ENCODE data around the gene NOL4L. TPM values are rescaled to one million over a fixed set of nuclear protein-coding genes. Genes with fewer than 3 reads are reported as not detected.

The NOL4L gene
- polyA plus RNA-seq, 3 donors = 1.1 to 30.9 (median 2.8) TPM

DNA sequence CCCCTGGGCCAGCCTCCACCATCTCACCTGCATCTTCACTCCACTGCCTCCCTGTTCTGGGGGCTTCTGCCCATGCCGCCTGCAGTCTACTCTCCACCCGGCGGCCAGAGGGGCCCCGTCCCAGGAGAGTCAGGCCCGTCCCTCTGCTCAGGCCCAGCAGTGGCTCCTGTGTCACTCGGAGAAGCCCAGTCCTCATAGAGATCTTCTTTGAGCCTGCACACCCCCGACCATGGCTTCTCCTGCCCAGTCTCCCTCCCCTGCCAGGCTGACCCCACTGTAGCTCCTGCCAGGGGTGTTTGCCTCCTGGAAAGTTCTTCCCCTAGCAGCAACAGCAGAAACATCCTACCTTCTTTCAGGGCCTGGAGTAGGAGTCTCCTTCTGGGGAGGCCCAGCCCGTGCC, 22.2 kb upstream of the NOL4L start:
- no peak for DNase-seq
- Mint-ChIP-seq H3K27ac (no peak overlapping the region), H3K9me3 (no peaks in the 10 kb centered on the region), H3K27me3 (ENCODE audit: low read depth in 3 of 3) (peaks cover 0 to 9% (median 2%) of the 10 kb centered on the region in 3 donors), H3K4me1 (peaks cover 24% of the 10 kb centered on the region), H3K36me3 (peaks cover 4 to 6% of the 10 kb centered on the region in 2 donors), H3K4me3 (no peak overlapping the region)
- TF ChIP-seq, protein P1, sequence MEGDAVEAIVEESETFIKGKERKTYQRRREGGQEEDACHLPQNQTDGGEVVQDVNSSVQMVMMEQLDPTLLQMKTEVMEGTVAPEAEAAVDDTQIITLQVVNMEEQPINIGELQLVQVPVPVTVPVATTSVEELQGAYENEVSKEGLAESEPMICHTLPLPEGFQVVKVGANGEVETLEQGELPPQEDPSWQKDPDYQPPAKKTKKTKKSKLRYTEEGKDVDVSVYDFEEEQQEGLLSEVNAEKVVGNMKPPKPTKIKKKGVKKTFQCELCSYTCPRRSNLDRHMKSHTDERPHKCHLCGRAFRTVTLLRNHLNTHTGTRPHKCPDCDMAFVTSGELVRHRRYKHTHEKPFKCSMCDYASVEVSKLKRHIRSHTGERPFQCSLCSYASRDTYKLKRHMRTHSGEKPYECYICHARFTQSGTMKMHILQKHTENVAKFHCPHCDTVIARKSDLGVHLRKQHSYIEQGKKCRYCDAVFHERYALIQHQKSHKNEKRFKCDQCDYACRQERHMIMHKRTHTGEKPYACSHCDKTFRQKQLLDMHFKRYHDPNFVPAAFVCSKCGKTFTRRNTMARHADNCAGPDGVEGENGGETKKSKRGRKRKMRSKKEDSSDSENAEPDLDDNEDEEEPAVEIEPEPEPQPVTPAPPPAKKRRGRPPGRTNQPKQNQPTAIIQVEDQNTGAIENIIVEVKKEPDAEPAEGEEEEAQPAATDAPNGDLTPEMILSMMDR (IDR thresholded peaks at IDR 0.05) = no peak
- H3K79me2 ChIP-seq (ENCODE audit: insufficient read depth, low read length) = no peaks in the 10 kb centered on the region
- 99% methylated on average over 8 of the region's 8 CpGs for WGBS (ENCODE audit: insufficient coverage)
- no peaks in the 10 kb centered on the region for H4K20me1 ChIP-seq (ENCODE audit: insufficient read depth, low read length)
- H3K27me3 ChIP-seq (ENCODE audit: control insufficient read depth in 2 of 2, insufficient read depth in 2 of 2, low read length in 2 of 2) = no peaks in the 10 kb centered on the region
- intact Hi-C loops (cut with micrococcal nuclease) = no loop called here
- H3K36me3 ChIP-seq (replicated peaks in 1 of 2; ENCODE audit: control insufficient read depth in 1 of 2, insufficient read depth in 2 of 2, low read length in 2 of 2) = no peaks in the 10 kb centered on the region
- H3K27ac ChIP-seq (ENCODE audit: low read depth in 1 of 2, low read length in 2 of 2) = no peak overlapping the region
- H3K4me3 ChIP-seq (replicated peaks in 1 of 3; ENCODE audit: low read depth in 2 of 3, low read length in 3 of 3) = no peak overlapping the region
- peaks cover 48 to 53% of the 10 kb centered on the region in 2 donors for H3K4me1 ChIP-seq (ENCODE audit: control insufficient read depth in 1 of 2, insufficient read depth in 2 of 2, low read length in 2 of 2)
- no peak overlapping the region for H2AFZ ChIP-seq (ENCODE audit: insufficient read depth, low read depth, low read length, poor library complexity, severe bottlenecking)
- no peak overlapping the region for H3K9ac ChIP-seq (ENCODE audit: insufficient read depth, low read length, poor library complexity, severe bottlenecking)
- no peak overlapping the region for H3K4me2 ChIP-seq (replicated peaks; ENCODE audit: extremely low read depth, low read length, poor library complexity, severe bottlenecking)
- H3K9me3 ChIP-seq (replicated peaks in 1 of 2; ENCODE audit: control insufficient read depth in 1 of 2, insufficient read depth in 1 of 2, low read length in 2 of 2) = no peaks in the 10 kb centered on the region

DNA sequence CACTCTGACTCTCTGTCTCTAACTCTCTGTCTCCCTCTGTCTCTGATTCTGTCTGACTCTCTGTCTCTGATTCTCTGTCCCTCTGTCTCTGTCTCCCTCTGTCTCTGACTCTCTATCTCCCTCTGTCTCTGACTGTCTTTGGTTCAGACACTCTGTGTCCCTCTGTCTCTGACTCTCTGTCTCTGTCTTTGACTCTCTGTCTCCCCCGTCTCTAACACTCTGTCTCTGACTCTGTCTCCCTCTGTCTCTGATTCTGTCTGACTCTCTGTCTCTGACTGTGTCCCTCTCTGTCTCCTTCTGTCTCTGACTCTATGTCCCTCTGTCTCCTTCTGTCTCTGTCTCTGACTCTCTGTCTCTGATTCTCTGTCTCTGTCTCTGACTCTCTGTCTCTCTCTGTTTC, 21.7 kb upstream of the NOL4L start:
- 100% methylated on average over 1 of the region's 1 CpG for WGBS (ENCODE audit: insufficient coverage)
- Mint-ChIP-seq H3K27ac (no peak overlapping the region), H3K36me3 (peaks cover 4 to 6% of the 10 kb centered on the region in 2 donors), H3K27me3 (ENCODE audit: low read depth in 3 of 3) (peaks cover 0 to 5% (median 2%) of the 10 kb centered on the region in 3 donors), H3K4me1 (peaks cover 28% of the 10 kb centered on the region), H3K9me3 (no peaks in the 10 kb centered on the region), H3K4me3 (no peak overlapping the region)
- H3K36me3 ChIP-seq (replicated peaks in 1 of 2; ENCODE audit: control insufficient read depth in 1 of 2, insufficient read depth in 2 of 2, low read length in 2 of 2) = no peaks in the 10 kb centered on the region
- H3K27me3 ChIP-seq (ENCODE audit: control insufficient read depth in 2 of 2, insufficient read depth in 2 of 2, low read length in 2 of 2) = no peaks in the 10 kb centered on the region
- no peak overlapping the region for H3K4me2 ChIP-seq (replicated peaks; ENCODE audit: extremely low read depth, low read length, poor library complexity, severe bottlenecking)
- no peak overlapping the region for H2AFZ ChIP-seq (ENCODE audit: insufficient read depth, low read depth, low read length, poor library complexity, severe bottlenecking)
- H3K9me3 ChIP-seq (replicated peaks in 1 of 2; ENCODE audit: control insufficient read depth in 1 of 2, insufficient read depth in 1 of 2, low read length in 2 of 2) = no peaks in the 10 kb centered on the region
- no peak overlapping the region for H3K4me3 ChIP-seq (replicated peaks in 1 of 3; ENCODE audit: low read depth in 2 of 3, low read length in 3 of 3)
- no peaks in the 10 kb centered on the region for H4K20me1 ChIP-seq (ENCODE audit: insufficient read depth, low read length)
- peaks cover 54 to 59% of the 10 kb centered on the region in 2 donors for H3K4me1 ChIP-seq (ENCODE audit: control insufficient read depth in 1 of 2, insufficient read depth in 2 of 2, low read length in 2 of 2)
- no peak overlapping the region for H3K27ac ChIP-seq (ENCODE audit: low read depth in 1 of 2, low read length in 2 of 2)
- no peak for DNase-seq
- H3K79me2 ChIP-seq (ENCODE audit: insufficient read depth, low read length) = no peaks in the 10 kb centered on the region
- intact Hi-C loops (cut with micrococcal nuclease) = no loop called here
- TF ChIP-seq, protein P1 (IDR thresholded peaks at IDR 0.05) = no peak
- no peak overlapping the region for H3K9ac ChIP-seq (ENCODE audit: insufficient read depth, low read length, poor library complexity, severe bottlenecking)

Measured in CD14-positive monocyte (primary cell).